Psoas muscle (tissue), 8 donors: ENCODE measurements around the gene TM7SF2. TPM values are rescaled to one million over a fixed set of nuclear protein-coding genes. Genes with fewer than 3 reads are reported as not detected.

Source experiments
- ATAC-seq, 4 donors: fragments of 200-7000 bp; cut with Tn5 transposase; one replicate each; pipeline ENCODE4 v1.9.1; 2020; ENCODE audit warnings: moderate library complexity in 3 of 4, mild to moderate bottlenecking in 2 of 4
- DNase-seq, 2 donors: peaks; one replicate each; pipeline ENCODE4 v3.0.0-alpha.2; 2020
- H3K27ac ChIP-seq: fragments of 200-600 bp; one replicate; pipeline ENCODE4 v1.8.0; 2022
- H3K27me3 ChIP-seq, 3 donors: fragments of 200-600 bp in 1 of 3; one replicate each; pipeline versions ENCODE4 v1.6.1 to v1.8.0; 2013 to 2022; ENCODE audit warnings: low read length in 2 of 3, mild to moderate bottlenecking in 2 of 3, moderate library complexity in 1 of 3; ENCODE audit not compliant: insufficient read depth in 3 of 3
- H3K36me3 ChIP-seq, 2 donors: fragments of 200-600 bp in 1 of 2; one replicate each; pipeline versions ENCODE4 v1.6.1 to v1.8.0; 2013 to 2022; ENCODE audit warnings: low read depth in 1 of 2, mild to moderate bottlenecking in 1 of 2, moderate library complexity in 1 of 2; ENCODE audit not compliant: insufficient read depth in 1 of 2
- H3K4me1 ChIP-seq: fragments of 200-600 bp; one replicate; pipeline ENCODE4 v1.8.0; 2022
- H3K4me3 ChIP-seq: fragments of 200-600 bp; one replicate; pipeline ENCODE4 v1.8.0; 2022; ENCODE audit warnings: mild to moderate bottlenecking
- H3K9me3 ChIP-seq: fragments of 200-600 bp; one replicate; pipeline ENCODE4 v1.8.0; 2022
- WGBS, 3 donors: extraction: QIAGEN DNeasy Blood & Tissue Kit; methylation state at CpG; one replicate each; pipeline versions ENCODE4 v1.1.6 to v1.1.7; 2013; 5-methylcytosine and 5-hydroxymethylcytosine counted together
- intact Hi-C, 2 donors: fragments of 100-400 bp; cut with DNase I; formaldehyde crosslinking; loops; one replicate each; pipeline versions ENCODE4 v1.11.0 to v1.14.2; 2022
- polyA plus RNA-seq, 3 donors: library from polyadenylated mRNA; stranded (reverse); fragments of 200-250 nt; gene quantifications; one replicate each; pipeline ENCODE4 v1.2.3, GENCODE V29; 2013
- total RNA-seq, 4 donors: library from RNA; stranded (reverse); fragmentation: NEBNext Ultra II Directional in 2 of 4; extraction: Animal tissue kit (Norgen Biotek cat#: 25700) in 2 of 4; gene quantifications; one replicate each; pipeline versions ENCODE4 v1.2.1 to v1.2.4, GENCODE V29; 2021 to 2023
- TF ChIP-seq, protein P1 (sequence below): fragments of 200-600 bp; IDR thresholded peaks from one replicate; pipeline ENCODE4 v1.8.0; 2022; ENCODE audit warnings: antibody characterized with exemption
- donor health status: healthy with polysubstance abuse.
- donor health status: DM: no; HTN: no; CAD: no; lungs with moderate emphysema.
- donor health status: Bipolar disorder and iron deficiency.
- donor health status: healthy.
- donor health status: DM: yes; HTN: yes; CAD: no.
- donor health status: DM: no; HTN: no; CAD: no.
- donor health status: DM: no; HTN: no; CAD: no.
- donor health status: DM: yes; HTN: yes; CAD: no.

The TM7SF2 gene
- total and polyA plus RNA-seq, 7 donors, result 3.2 to 13.5 (median 6.5) TPM

DNA sequence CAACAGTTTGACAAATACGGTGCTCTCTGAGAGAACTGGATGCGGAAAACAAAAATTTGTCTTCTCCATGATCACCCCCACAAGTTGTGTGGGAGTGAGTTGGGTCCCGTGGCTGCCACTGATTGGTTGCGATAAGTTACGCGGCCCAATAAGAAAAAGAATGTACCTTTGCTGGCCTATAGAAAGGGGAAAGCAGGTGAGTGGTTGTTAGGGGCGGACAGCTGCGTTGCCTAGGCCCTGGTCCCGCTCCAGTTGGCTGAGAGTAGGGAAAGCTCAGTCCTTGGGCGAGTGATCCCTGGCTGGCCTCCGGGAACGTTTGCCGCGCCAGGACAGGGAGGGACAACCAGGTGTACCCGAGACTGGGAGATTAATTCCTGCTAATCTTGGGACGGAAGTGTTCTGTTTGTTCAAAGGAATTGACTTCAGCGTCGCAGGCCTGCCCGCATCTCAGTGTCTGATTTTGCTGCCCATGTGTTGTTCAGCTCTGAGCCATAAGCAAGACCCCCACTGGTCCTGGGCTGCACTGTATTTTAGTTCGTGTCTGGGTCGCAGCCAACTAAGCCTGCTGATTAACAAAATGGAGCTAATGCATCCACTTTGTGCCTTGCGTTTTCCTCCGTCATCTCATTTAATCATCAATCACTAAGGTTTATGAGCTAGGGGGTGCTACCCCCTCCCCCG is 23.4 kb downstream of the TM7SF2 start:
- Histone ChIP-seq H3K36me3 (peaks cover 3 to 31% of the 10 kb centered on the region in 2 donors), H3K9me3 (no peaks in the 10 kb centered on the region), H3K27me3 (no peaks in the 10 kb centered on the region), H3K4me3 (peak overlapping the region; percentile 98), H3K27ac (peak overlapping the region; percentile 96), H3K4me1 (peaks cover 30% of the 10 kb centered on the region)
- peak; percentile 88 to 91 (median 90) for ATAC-seq
- TF ChIP-seq, protein P1, sequence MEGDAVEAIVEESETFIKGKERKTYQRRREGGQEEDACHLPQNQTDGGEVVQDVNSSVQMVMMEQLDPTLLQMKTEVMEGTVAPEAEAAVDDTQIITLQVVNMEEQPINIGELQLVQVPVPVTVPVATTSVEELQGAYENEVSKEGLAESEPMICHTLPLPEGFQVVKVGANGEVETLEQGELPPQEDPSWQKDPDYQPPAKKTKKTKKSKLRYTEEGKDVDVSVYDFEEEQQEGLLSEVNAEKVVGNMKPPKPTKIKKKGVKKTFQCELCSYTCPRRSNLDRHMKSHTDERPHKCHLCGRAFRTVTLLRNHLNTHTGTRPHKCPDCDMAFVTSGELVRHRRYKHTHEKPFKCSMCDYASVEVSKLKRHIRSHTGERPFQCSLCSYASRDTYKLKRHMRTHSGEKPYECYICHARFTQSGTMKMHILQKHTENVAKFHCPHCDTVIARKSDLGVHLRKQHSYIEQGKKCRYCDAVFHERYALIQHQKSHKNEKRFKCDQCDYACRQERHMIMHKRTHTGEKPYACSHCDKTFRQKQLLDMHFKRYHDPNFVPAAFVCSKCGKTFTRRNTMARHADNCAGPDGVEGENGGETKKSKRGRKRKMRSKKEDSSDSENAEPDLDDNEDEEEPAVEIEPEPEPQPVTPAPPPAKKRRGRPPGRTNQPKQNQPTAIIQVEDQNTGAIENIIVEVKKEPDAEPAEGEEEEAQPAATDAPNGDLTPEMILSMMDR, result no peak
- intact Hi-C loops, result loop anchor here in 1 of 2 donors (2.0 kb wide), 1 partner anchor 46 kb away; the partner anchor contains the start of gene CAPN1
- WGBS, 3 donors, result 1 to 2% (median 2%) methylated on average over 23 to 24 of the region's 24 CpGs
- DNase-seq, result peak; percentile 90 to 97

DNA sequence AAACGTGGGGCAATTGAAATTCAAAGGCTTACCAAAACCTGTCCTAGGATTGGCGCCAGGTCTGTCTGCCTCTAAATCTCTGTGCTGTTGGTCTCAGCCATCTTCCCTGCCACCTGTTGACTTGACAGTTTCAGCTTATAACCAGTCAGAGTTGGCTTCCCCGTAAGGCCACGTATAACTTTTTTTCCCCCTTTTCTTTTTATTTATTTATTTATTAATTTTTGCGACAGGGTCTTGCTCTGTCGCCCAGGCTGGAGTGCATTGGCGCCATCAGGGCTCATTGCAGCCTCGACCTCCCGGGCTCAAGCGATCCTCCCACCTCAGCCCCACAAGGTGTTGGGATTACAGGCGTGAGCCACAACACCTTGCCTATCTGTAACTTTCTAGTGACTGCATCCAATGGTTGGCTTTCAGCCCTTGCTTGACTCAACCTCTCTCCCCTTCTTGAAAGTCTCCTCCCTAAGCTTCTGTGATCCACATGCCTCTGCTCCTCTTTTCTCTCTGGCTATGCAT is 24.0 kb downstream of the TM7SF2 start:
- Histone ChIP-seq H3K36me3 (peaks cover 3 to 25% of the 10 kb centered on the region in 2 donors), H3K4me3 (peak overlapping the region; percentile 98), H3K4me1 (peaks cover 30% of the 10 kb centered on the region), H3K9me3 (no peaks in the 10 kb centered on the region), H3K27ac (peak overlapping the region; percentile 96), H3K27me3 (no peaks in the 10 kb centered on the region)
- no peak for ATAC-seq
- 48 to 59% (median 52%) methylated on average over 11 of the region's 11 CpGs for WGBS, 3 donors
- DNase-seq, result no peak
- TF ChIP-seq, protein P1, result no peak
- intact Hi-C loops, result loop anchor here in 1 of 2 donors (2.0 kb wide), 1 partner anchor 45 kb away; the partner anchor contains the start of gene CAPN1

DNA sequence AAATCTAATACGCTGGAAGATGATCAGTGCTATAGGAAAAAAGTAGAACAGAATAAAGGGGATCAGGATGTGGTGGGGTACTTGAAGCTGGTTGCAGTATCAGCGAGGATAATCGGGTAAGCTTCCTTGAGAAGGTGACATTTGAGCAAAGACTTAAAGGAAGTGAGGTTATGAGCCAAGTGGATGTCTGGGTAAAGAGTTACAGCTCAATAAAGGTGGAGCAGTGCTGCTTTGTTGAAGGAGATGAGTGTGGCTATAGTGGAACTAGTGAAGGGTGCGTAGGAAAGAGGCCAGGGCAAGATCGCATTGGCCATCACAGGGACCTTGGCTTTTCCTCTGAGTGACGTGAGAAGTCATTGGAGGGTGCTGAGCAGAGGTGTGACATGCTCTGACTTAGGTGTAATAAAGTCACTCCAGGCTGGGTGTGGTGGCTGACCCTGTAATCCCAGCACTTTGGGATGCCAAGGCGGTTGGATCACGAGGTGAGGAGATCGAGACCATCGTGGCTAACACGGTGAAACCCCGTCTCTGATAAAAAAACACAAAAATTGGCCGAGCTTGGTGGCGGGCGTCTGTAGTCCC is 24.9 kb downstream of the TM7SF2 start:
- Histone ChIP-seq H3K4me3 (no peak overlapping the region), H3K27me3 (no peaks in the 10 kb centered on the region), H3K4me1 (peaks cover 31% of the 10 kb centered on the region), H3K36me3 (peaks cover 3 to 16% of the 10 kb centered on the region in 2 donors), H3K27ac (peak overlapping the region; percentile 96), H3K9me3 (no peaks in the 10 kb centered on the region)
- DNase-seq (no peak), ATAC-seq (no peak)
- TF ChIP-seq, protein P1, result no peak
- intact Hi-C loops, result no loop called here
- WGBS, 3 donors, result 79 to 87% (median 81%) methylated on average over 15 of the region's 15 CpGs

DNA sequence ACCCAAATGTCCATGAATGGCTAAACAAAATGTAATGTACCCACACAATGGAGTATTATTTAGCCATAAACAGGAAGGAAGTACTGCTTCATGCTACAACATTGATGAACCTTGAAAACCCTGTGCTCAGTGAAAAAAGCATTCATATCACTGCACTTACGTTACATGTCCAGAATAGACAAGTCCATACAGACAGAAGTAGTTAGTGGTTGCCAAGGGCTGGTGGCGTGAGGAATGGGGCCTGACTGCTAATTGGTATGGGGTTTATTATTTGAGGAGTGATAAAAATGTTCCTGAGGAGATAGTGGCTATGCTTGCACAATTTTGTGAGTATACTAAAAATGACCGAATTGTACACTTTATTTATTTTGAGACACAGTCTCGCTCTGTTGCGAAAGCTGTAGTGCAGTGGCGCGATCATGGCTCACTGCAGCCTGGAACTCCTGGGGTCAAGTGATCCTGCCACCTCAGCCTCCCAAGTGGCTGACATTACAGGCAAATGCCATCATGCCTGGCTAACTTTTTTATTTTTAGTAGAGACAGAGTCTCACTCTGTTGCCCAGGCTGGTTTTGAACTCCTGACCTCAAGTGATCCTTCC is 30.3 kb downstream of the TM7SF2 start:
- Histone ChIP-seq H3K4me3 (peak overlapping the region; percentile 18), H3K27me3 (no peaks in the 10 kb centered on the region), H3K4me1 (peaks cover 4% of the 10 kb centered on the region), H3K36me3 (no peaks in the 10 kb centered on the region), H3K27ac (peak overlapping the region; percentile 69), H3K9me3 (no peaks in the 10 kb centered on the region)
- TF ChIP-seq, protein P1, result no peak
- ATAC-seq (peak in 3 of 4 donors; percentile 90 to 95 (median 91)), DNase-seq (no peak)
- 50 to 85% (median 55%) methylated on average over 7 of the region's 7 CpGs for WGBS, 3 donors
- intact Hi-C loops, result no loop called here
